GM12878 (cell line): Measurements from ENCODE around the gene OPN3. TPM values are rescaled to one million over a fixed set of nuclear protein-coding genes. Genes with fewer than 3 reads are reported as not detected.

ENCODE experiments used
- ATAC-seq: fragments of 200-7000 bp; cut with Tn5 transposase; 3 replicates; pipeline ENCODE4 v1.9.1; 2020; ENCODE audit warnings: mild to moderate bottlenecking, moderate library complexity
- BruUV-seq: library from RNA; stranded (reverse); fragments of 400-500 nt; replicated peaks from 2 replicates; lab custom pipeline; 2021; lab: Mats Ljungman, UMichigan
- CTCF ChIA-PET: fragments of 300-600 bp; sonication (Branson Sonifier 250); formaldehyde crosslinking; extraction: SDS; loops from one replicate; lab custom pipeline; 2021; ENCODE audit warnings: inconsistent platforms; lab: Yijun Ruan, JAX
- POLR2A ChIA-PET: fragments of 350-600 bp; formaldehyde crosslinking; extraction: SDS; loops from one replicate; lab custom pipeline; 2021; ENCODE audit warnings: inconsistent platforms; lab: Charles Lee
- RAD21 ChIA-PET: fragments of 300-600 bp; sonication (Branson Sonifier 250); formaldehyde crosslinking; loops from one replicate; lab custom pipeline; 2023; ENCODE audit warnings: antibody characterized with exemption; ENCODE audit not compliant: unreplicated experiment; lab: Charles Lee
- SMC1A ChIA-PET: fragments of 300-600 bp; sonication (Branson Sonifier 250); formaldehyde crosslinking; loops from one replicate; lab custom pipeline; 2023; ENCODE audit not compliant: unreplicated experiment, uncharacterized antibody; lab: Charles Lee
- DNase-seq: peaks from one replicate; pipeline ENCODE4 v3.0.0-alpha.2; 2011; ENCODE audit warnings: low read depth, low spot score
- FAIRE-seq: peaks from 3 replicates; lab custom pipeline; 2011; peaks lifted over from hg19 to GRCh38; lab: Jason Lieb, UNC
- H2AFZ ChIP-seq: 2 replicates; pipeline ENCODE4 v1.6.0; 2011; ENCODE audit warnings: low read depth, low read length, control low read depth; ENCODE audit not compliant: control insufficient read depth
- H3K27ac ChIP-seq: 2 replicates; pipeline ENCODE4 v1.5.1; 2011; ENCODE audit warnings: control low read depth; ENCODE audit not compliant: control insufficient read depth, insufficient read depth
- H3K27me3 ChIP-seq, 2 experiments: replicated peaks in 1 of 2; 2 replicates each; pipeline versions ENCODE4 v1.6.0 to v1.6.1; 2011; ENCODE audit warnings: low read length in 1 of 2; ENCODE audit not compliant: control insufficient read depth in 2 of 2, insufficient read depth in 2 of 2
- H3K36me3 ChIP-seq, 2 experiments: 2 replicates each; pipeline ENCODE4 v1.5.1; 2011; ENCODE audit warnings: low read length in 1 of 2; ENCODE audit not compliant: control insufficient read depth in 2 of 2, insufficient read depth in 2 of 2
- H3K4me1 ChIP-seq: 2 replicates; pipeline ENCODE4 v1.6.1; 2011; ENCODE audit warnings: mild to moderate bottlenecking, low read length, moderate library complexity, mixed read lengths; ENCODE audit not compliant: control insufficient read depth, insufficient read depth
- H3K4me2 ChIP-seq: 2 replicates; pipeline ENCODE4 v1.6.0; 2011; ENCODE audit warnings: control low read depth; ENCODE audit not compliant: control insufficient read depth, insufficient read depth
- H3K4me3 ChIP-seq: fragments of 200-600 bp; sonication (generic); 2 replicates; pipeline ENCODE4 v1.5.1; 2016
- H3K79me2 ChIP-seq: 2 replicates; pipeline ENCODE4 v1.6.0; 2011; ENCODE audit warnings: low read length; ENCODE audit not compliant: control insufficient read depth, insufficient read depth
- H3K9ac ChIP-seq: 2 replicates; pipeline ENCODE4 v1.8.0; 2011; ENCODE audit warnings: low read length, control low read depth, mixed read lengths; ENCODE audit not compliant: control insufficient read depth, insufficient read depth
- H3K9me3 ChIP-seq: replicated peaks from 3 replicates; pipeline ENCODE4 v1.5.1; 2011; ENCODE audit warnings: mild to moderate bottlenecking, low read length; ENCODE audit not compliant: control insufficient read depth, insufficient read depth
- H4K20me1 ChIP-seq: 2 replicates; pipeline ENCODE4 v1.6.0; 2011; ENCODE audit not compliant: control insufficient read depth, insufficient read depth
- BCLAF1 ChIP-seq: fragments of 450-650 bp; IDR thresholded peaks from 2 replicates; pipeline ENCODE4 v1.6.1; 2017; ENCODE audit warnings: antibody characterized with exemption, mild to moderate bottlenecking, moderate library complexity
- BHLHE40 ChIP-seq, 2 experiments: fragments of 450-650 bp in 1 of 2; IDR thresholded peaks; 2 replicates each; pipeline ENCODE4 v1.6.1; 2011 to 2017; ENCODE audit warnings: low read depth in 2 of 2, borderline replicate concordance in 1 of 2, improper control_type of control experiment in 1 of 2, low read length in 1 of 2, mild to moderate bottlenecking in 1 of 2
- CREB1 ChIP-seq: IDR thresholded peaks from 2 replicates; pipeline ENCODE4 v1.6.1; 2012; ENCODE audit warnings: low read depth, mild to moderate bottlenecking, inconsistent platforms
- GABPA ChIP-seq: IDR thresholded peaks from 2 replicates; pipeline ENCODE4 v1.6.1; 2014; ENCODE audit warnings: antibody characterized with exemption, low read depth, mild to moderate bottlenecking, inconsistent platforms
- MTA3 ChIP-seq: IDR thresholded peaks from 2 replicates; pipeline ENCODE4 v1.6.1; 2012; ENCODE audit warnings: low read length, inconsistent platforms, borderline replicate concordance
- RELA ChIP-seq: fragments of 450-650 bp; IDR thresholded peaks from 2 replicates; pipeline ENCODE4 v1.8.0; 2014; ENCODE audit warnings: borderline replicate concordance; ENCODE audit not compliant: partially characterized antibody
- TARDBP ChIP-seq: IDR thresholded peaks from 2 replicates; pipeline ENCODE4 v1.6.1; 2016; ENCODE audit warnings: borderline replicate concordance
- WRNIP1 ChIP-seq: IDR thresholded peaks from 2 replicates; pipeline ENCODE4 v1.6.1; 2011; ENCODE audit warnings: low read depth, low read length, improper control_type of control experiment, borderline replicate concordance
- WGBS: methylation state at CpG from one replicate; pipeline ENCODE4 v1.1.6; 2016; ENCODE audit warnings: low lambda C conversion rate; ENCODE audit not compliant: insufficient replicate concordance, insufficient coverage; ENCODE audit errors: missing lambda C conversion rate; 5-methylcytosine and 5-hydroxymethylcytosine counted together
- in situ Hi-C: fragments of 300-500 bp; cut with MboI; formaldehyde crosslinking; loops from 9 replicates; pipeline ENCODE4 v1.14.3; 2018; ENCODE audit warnings: mixed read lengths
- intact Hi-C: fragments of 100-400 bp; cut with micrococcal nuclease; formaldehyde crosslinking; loops from one replicate; pipeline ENCODE4 v1.14.2; 2022; ENCODE audit not compliant: unreplicated experiment
- polyA plus RNA-seq, 11 experiments: library from polyadenylated mRNA; depleted of rRNA in 4 of 11; unstranded in 6 of 11; stranded (reverse) in 5 of 11; fragments of >200 nt; fragmentation: Nextera tagmentation in 4 of 11; fragmentation: Illumina TruSeq in 1 of 11; extraction: Ambion mirVana in 4 of 11; extraction: Trizol in 1 of 11; gene quantifications; 1 replicate in 1 of 11; 2 replicates in 10 of 11; pipeline versions ENCODE4 v1.2.1 to v1.2.3, GENCODE V29; 2011 to 2016; ENCODE audit warnings: inconsistent platforms in 2 of 11, missing spikeins in 2 of 11, low read depth in 1 of 11
- total RNA-seq, 4 experiments: library from RNA; depleted of rRNA in 3 of 4; stranded (reverse); fragments of >200 nt in 3 of 4; fragmentation: Illumina TruSeq in 1 of 4; extraction: Trizol in 1 of 4; gene quantifications; 2 replicates each; pipeline versions ENCODE4 v1.2.1 to v1.2.3, GENCODE V29; 2013 to 2021
- TF ChIP-seq, protein P1 (sequence below), 3 experiments: IDR thresholded peaks in 2 of 3; conservative IDR thresholded peaks in 1 of 3; 2 replicates each; pipeline ENCODE4 v1.5.1; 2011; ENCODE audit warnings: low read depth in 3 of 3, low read length in 3 of 3, mild to moderate bottlenecking in 3 of 3, control low read depth in 2 of 3, moderate library complexity in 2 of 3, inconsistent platforms in 1 of 3, mixed read lengths in 1 of 3; ENCODE audit not compliant: control insufficient read depth in 2 of 3, insufficient read depth in 1 of 3; ENCODE audit errors: extremely low read depth in 1 of 3

OPN3 gene
- total and polyA plus RNA-seq, 10 of the 15 experiments (the other 5 are each of a cell fraction or from before 2014, with no cell fraction given), result 0.26 to 12.2 (median 7.4) TPM

DNA sequence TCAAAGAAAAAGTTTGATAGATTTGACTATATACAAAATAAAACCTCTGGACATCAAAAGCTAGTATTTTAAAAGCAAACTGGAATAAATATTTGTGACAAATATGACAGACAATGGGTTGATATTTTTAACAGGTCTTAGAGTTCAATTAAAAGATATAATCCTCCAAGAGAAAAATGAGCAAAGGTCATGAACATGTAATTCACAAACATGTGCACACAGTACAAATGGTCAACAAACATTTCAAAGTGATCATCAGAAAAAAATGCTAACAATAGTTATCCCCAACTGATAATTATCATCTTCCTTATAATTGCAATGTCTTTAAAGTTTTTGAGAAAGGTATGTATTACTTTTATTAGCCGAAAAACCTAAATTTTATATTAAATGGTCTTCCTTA lies 43.9 kb upstream of the OPN3 start:
- H3K4me3 ChIP-seq, result no peak overlapping the region
- ChIA-PET SMC1A (no interaction called here), POLR2A (no interaction called here), RAD21 (no interaction called here), CTCF (interaction anchor here (0.5 to 0.7 kb wide), 2 partner anchors 13 to 83 kb away, joined by 3 read pairs; no protein-coding TSS in a partner anchor)
- no peak for ATAC-seq
- no TSS peak for BruUV-seq
- FAIRE-seq, result no peak
- no peaks in the 10 kb centered on the region for H3K4me1 ChIP-seq
- intact Hi-C loops, result no loop called here
- no peak overlapping the region for H3K4me2 ChIP-seq
- in situ Hi-C loops, result no loop called here
- no peak for DNase-seq
- TF ChIP-seq TARDBP (no peak), RELA (no peak), WRNIP1 (no peak), BHLHE40 (IDR thresholded peaks at IDR 0.05; ENCODE audit: borderline replicate concordance in 1 of 2, low read depth in 2 of 2, low read length in 1 of 2) (no peak), CREB1 (no peak)
- no peaks in the 10 kb centered on the region for H3K36me3 ChIP-seq
- no peak overlapping the region for H3K27ac ChIP-seq
- H3K9me3 ChIP-seq, result no peaks in the 10 kb centered on the region
- H3K79me2 ChIP-seq, result no peaks in the 10 kb centered on the region
- 36% methylated on average over 1 of the region's 1 CpG for WGBS
- H2AFZ ChIP-seq, result no peak overlapping the region
- H3K9ac ChIP-seq, result no peak overlapping the region
- no peaks in the 10 kb centered on the region for H4K20me1 ChIP-seq
- no peaks in the 10 kb centered on the region for H3K27me3 ChIP-seq

GRCh38 chr1:241682921-241683320 lies 42.8 kb upstream of the OPN3 start:
- BruUV-seq, result no TSS peak
- no peak for ATAC-seq
- 48% methylated on average over 2 of the region's 2 CpGs for WGBS
- FAIRE-seq, result no peak
- H3K4me2 ChIP-seq, result no peak overlapping the region
- TF ChIP-seq BCLAF1 (no peak), MTA3 (no peak), GABPA (no peak)
- TF ChIP-seq, protein P1, sequence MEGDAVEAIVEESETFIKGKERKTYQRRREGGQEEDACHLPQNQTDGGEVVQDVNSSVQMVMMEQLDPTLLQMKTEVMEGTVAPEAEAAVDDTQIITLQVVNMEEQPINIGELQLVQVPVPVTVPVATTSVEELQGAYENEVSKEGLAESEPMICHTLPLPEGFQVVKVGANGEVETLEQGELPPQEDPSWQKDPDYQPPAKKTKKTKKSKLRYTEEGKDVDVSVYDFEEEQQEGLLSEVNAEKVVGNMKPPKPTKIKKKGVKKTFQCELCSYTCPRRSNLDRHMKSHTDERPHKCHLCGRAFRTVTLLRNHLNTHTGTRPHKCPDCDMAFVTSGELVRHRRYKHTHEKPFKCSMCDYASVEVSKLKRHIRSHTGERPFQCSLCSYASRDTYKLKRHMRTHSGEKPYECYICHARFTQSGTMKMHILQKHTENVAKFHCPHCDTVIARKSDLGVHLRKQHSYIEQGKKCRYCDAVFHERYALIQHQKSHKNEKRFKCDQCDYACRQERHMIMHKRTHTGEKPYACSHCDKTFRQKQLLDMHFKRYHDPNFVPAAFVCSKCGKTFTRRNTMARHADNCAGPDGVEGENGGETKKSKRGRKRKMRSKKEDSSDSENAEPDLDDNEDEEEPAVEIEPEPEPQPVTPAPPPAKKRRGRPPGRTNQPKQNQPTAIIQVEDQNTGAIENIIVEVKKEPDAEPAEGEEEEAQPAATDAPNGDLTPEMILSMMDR (IDR thresholded peaks at IDR 0.05 in 2 of 3, conservative IDR thresholded peaks at IDR 0.05 in 1 of 3; ENCODE audit: control insufficient read depth in 2 of 3, extremely low read depth in 1 of 3, insufficient read depth in 1 of 3, low read depth in 3 of 3, low read length in 3 of 3), result no peak
- H2AFZ ChIP-seq, result no peak overlapping the region
- in situ Hi-C loops, result no loop called here
- no peak overlapping the region for H3K27ac ChIP-seq
- no peaks in the 10 kb centered on the region for H3K27me3 ChIP-seq
- intact Hi-C loops, result no loop called here
- RAD21 ChIA-PET, result no interaction called here
- no peak overlapping the region for H3K9ac ChIP-seq
- no peaks in the 10 kb centered on the region for H3K4me1 ChIP-seq
- POLR2A ChIA-PET, result no interaction called here
- H4K20me1 ChIP-seq, result no peaks in the 10 kb centered on the region
- SMC1A ChIA-PET, result no interaction called here
- no peaks in the 10 kb centered on the region for H3K79me2 ChIP-seq
- H3K9me3 ChIP-seq, result no peaks in the 10 kb centered on the region
- no peaks in the 10 kb centered on the region for H3K36me3 ChIP-seq
- DNase-seq, result no peak
- CTCF ChIA-PET, result no interaction called here
- H3K4me3 ChIP-seq, result no peak overlapping the region
